Measurements from ENCODE around the gene CYP27C1.

DNA sequence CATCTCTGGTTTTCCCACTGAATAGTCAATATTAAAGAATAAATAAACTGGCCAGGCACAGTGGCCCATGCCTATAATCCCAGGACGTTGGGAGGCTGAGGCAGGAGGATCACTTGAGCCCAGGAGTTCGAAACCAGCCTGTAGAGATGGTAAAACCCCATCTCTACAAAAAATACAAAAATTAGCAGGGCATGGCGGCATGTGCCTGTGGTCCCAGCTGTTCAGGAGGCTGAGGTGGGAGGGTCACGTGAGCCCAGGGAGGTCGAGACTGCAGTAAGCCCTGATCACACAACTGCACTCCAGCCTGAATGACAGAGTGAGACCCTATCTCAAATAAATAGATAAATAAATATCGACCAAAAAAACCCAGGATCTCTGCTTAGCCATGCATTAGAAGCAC lies 63.0 kb downstream of the CYP27C1 start:
- TF ChIP-seq, protein P1, sequence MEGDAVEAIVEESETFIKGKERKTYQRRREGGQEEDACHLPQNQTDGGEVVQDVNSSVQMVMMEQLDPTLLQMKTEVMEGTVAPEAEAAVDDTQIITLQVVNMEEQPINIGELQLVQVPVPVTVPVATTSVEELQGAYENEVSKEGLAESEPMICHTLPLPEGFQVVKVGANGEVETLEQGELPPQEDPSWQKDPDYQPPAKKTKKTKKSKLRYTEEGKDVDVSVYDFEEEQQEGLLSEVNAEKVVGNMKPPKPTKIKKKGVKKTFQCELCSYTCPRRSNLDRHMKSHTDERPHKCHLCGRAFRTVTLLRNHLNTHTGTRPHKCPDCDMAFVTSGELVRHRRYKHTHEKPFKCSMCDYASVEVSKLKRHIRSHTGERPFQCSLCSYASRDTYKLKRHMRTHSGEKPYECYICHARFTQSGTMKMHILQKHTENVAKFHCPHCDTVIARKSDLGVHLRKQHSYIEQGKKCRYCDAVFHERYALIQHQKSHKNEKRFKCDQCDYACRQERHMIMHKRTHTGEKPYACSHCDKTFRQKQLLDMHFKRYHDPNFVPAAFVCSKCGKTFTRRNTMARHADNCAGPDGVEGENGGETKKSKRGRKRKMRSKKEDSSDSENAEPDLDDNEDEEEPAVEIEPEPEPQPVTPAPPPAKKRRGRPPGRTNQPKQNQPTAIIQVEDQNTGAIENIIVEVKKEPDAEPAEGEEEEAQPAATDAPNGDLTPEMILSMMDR (IDR thresholded peaks at IDR 0.05; ENCODE audit: low read depth, low read length, poor library complexity, severe bottlenecking): no peak
- TF ChIP-seq EZH2phosphoT487 (IDR thresholded peaks at IDR 0.05; ENCODE audit: borderline replicate concordance, low read length): no peak
